ENCODE data around the gene ACVR1B.

DNA sequence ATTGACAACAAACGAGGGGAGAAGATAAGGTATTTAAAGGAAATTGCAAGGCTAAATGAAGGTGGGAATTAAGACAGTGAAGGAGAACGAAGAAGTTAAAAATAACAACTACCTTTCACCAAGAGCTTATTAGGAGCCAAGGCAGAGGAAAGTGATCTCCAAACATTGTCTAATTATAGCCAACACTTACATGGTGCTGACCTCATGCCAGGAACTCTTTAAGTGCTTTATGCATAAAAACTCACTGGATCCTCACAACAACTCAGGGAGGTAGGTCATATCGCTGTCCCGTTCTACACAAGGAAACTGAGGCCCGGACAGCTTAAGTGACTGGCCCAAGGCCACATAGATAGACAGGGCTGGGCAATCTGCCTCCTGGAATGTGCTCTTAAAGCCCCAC, 74.8 kb downstream of the ACVR1B start:
- TF ChIP-seq, protein P1, sequence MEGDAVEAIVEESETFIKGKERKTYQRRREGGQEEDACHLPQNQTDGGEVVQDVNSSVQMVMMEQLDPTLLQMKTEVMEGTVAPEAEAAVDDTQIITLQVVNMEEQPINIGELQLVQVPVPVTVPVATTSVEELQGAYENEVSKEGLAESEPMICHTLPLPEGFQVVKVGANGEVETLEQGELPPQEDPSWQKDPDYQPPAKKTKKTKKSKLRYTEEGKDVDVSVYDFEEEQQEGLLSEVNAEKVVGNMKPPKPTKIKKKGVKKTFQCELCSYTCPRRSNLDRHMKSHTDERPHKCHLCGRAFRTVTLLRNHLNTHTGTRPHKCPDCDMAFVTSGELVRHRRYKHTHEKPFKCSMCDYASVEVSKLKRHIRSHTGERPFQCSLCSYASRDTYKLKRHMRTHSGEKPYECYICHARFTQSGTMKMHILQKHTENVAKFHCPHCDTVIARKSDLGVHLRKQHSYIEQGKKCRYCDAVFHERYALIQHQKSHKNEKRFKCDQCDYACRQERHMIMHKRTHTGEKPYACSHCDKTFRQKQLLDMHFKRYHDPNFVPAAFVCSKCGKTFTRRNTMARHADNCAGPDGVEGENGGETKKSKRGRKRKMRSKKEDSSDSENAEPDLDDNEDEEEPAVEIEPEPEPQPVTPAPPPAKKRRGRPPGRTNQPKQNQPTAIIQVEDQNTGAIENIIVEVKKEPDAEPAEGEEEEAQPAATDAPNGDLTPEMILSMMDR (IDR thresholded peaks at IDR 0.05; ENCODE audit: poor library complexity) = no peak
- no peak for TF ChIP-seq EZH2 (IDR thresholded peaks at IDR 0.05; ENCODE audit: borderline replicate concordance)
